Activated naive CD4-positive, alpha-beta T cell treated with anti-CD3 and anti-CD28 coated beads, Interleukin-2, amount 50 U/mL, for 16 hours (primary cell): ENCODE results near the gene APOO.

ENCODE experiments used
- DNase-seq: peaks from one replicate; pipeline ENCODE4 v3.0.0-alpha.2; 2020

Gene APOO

GRCh38 chrX:23815376-23815775 lies 92.4 kb downstream of the APOO start:
- DNase-seq, result no peak

- DNase-seq, result no peak
These were observed 93.9 kb downstream of the APOO start for GRCh38 chrX:23813808-23814207.

- no peak for DNase-seq
These were observed 96.1 kb downstream of the APOO start for GRCh38 chrX:23811656-23812055.

GRCh38 chrX:23811108-23811651 lies 96.6 kb downstream of the APOO start:
- DNase-seq, result no peak

- no peak for DNase-seq
These were observed 97.5 kb downstream of the APOO start for GRCh38 chrX:23810279-23810678.

GRCh38 chrX:23805389-23805788 lies 102.3 kb downstream of the APOO start:
- no peak for DNase-seq

GRCh38 chrX:23804578-23804977 lies 103.2 kb downstream of the APOO start:
- DNase-seq, result no peak

GRCh38 chrX:23803931-23804381 lies 103.8 kb downstream of the APOO start:
- DNase-seq, result no peak

- no peak for DNase-seq
These were observed 105.3 kb downstream of the APOO start for GRCh38 chrX:23802431-23802830.

- DNase-seq, result no peak
These were observed 108.2 kb downstream of the APOO start for GRCh38 chrX:23799469-23800065.

- no peak for DNase-seq
These were observed 110.2 kb downstream of the APOO start for GRCh38 chrX:23797371-23798128.

GRCh38 chrX:23795221-23795620 lies 112.5 kb downstream of the APOO start:
- DNase-seq, result no peak

- no peak for DNase-seq
These were observed 114.7 kb downstream of the APOO start for GRCh38 chrX:23792861-23793553.

GRCh38 chrX:23790155-23790497 lies 117.6 kb downstream of the APOO start:
- no peak for DNase-seq

- no peak for DNase-seq
These were observed 118.2 kb downstream of the APOO start for GRCh38 chrX:23789386-23790154.

- no peak for DNase-seq
These were observed 118.8 kb downstream of the APOO start for GRCh38 chrX:23788946-23789345.

- no peak for DNase-seq
These were observed 119.2 kb downstream of the APOO start for GRCh38 chrX:23788521-23788920.

GRCh38 chrX:23787745-23788118 lies 120.0 kb downstream of the APOO start:
- DNase-seq, result no peak

GRCh38 chrX:23786268-23786815 lies 121.4 kb downstream of the APOO start:
- DNase-seq, result no peak

GRCh38 chrX:23785580-23785979 lies 122.2 kb downstream of the APOO start:
- no peak for DNase-seq

GRCh38 chrX:23784470-23785331 lies 123.0 kb downstream of the APOO start:
- no peak for DNase-seq
